Neural progenitor cell (in vitro differentiated cells): ENCODE measurements around the gene GCN1.

ENCODE experiments used
- EZH2 ChIP-seq: fragments of 200-600 bp; sonication (generic); IDR thresholded peaks from 2 replicates; pipeline ENCODE4 v1.6.1; 2017; ENCODE audit warnings: antibody characterized with exemption, mild to moderate bottlenecking, moderate library complexity
- EZH2phosphoT487 ChIP-seq: fragments of 200-600 bp; sonication (generic); IDR thresholded peaks from 2 replicates; pipeline ENCODE4 v1.6.1; 2017; ENCODE audit warnings: antibody characterized with exemption
- TF ChIP-seq, protein P1 (sequence below): fragments of 200-600 bp; sonication (generic); IDR thresholded peaks from 2 replicates; pipeline ENCODE4 v1.5.1; 2017; ENCODE audit warnings: antibody characterized with exemption, mild to moderate bottlenecking

DNA sequence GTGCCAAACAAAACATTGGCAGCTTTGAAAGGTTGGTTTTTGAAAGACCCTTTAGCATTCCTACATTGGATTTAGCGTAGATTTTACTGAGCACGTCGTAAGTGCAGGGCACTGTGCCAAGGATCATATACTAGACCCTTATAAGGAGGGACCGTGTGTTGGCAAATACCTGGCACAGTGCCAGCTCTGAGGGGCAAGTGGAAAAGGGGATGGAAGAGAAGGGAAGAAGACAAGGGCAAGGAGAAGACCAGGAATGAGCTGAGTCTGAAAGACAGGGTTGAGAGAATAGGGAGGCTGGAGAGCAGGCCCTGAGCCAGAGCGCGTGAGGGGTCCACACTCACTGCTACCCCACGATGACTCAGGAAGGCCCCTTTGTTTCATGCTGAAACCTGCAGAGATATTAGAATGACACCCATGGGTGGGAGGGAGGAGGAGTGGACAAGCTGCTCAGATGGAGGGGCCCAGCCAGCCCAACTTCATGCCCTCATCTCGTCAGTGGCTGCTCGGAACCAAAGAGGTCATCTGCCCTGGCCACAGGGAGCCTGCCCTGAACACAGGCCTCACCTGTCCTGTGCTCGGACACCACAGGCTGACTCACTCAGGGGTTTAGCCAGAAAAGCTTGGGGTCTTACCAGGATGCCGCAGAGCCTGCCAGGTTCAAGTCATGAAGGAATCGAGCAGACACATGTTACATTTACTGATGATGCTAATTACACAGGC is 103.0 kb downstream of the GCN1 start:
- TF ChIP-seq EZH2phosphoT487 (no peak), EZH2 (no peak)
- TF ChIP-seq, protein P1, sequence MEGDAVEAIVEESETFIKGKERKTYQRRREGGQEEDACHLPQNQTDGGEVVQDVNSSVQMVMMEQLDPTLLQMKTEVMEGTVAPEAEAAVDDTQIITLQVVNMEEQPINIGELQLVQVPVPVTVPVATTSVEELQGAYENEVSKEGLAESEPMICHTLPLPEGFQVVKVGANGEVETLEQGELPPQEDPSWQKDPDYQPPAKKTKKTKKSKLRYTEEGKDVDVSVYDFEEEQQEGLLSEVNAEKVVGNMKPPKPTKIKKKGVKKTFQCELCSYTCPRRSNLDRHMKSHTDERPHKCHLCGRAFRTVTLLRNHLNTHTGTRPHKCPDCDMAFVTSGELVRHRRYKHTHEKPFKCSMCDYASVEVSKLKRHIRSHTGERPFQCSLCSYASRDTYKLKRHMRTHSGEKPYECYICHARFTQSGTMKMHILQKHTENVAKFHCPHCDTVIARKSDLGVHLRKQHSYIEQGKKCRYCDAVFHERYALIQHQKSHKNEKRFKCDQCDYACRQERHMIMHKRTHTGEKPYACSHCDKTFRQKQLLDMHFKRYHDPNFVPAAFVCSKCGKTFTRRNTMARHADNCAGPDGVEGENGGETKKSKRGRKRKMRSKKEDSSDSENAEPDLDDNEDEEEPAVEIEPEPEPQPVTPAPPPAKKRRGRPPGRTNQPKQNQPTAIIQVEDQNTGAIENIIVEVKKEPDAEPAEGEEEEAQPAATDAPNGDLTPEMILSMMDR = no peak
